ENCODE data around the gene PHYH. TPM values are rescaled to one million over a fixed set of nuclear protein-coding genes. Genes with fewer than 3 reads are reported as not detected.

PHYH gene
- total RNA-seq, 1 experiment from 2014 or later, result 22.5 TPM

DNA sequence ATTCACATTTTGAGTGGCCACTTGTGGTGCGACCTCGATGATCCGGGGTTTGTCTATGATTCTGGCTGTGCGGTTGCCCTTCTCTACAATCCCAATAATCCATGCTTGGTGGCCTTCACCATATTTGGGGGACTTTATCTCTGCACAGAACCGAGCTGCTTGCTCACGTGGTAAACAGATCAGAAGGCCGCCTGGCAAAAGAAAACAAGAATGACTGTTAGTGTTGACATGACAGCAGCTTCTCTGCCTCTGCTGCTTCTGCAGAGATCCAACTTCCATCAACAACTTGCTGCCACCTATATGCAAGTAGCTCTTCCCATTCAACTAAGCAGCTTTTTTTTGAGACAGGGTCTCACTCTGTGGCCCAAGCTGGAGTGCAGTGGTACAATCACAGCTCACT lies 19.3 kb upstream of the PHYH start:
- Mint-ChIP-seq H3K27me3 (ENCODE audit: low read depth) (no peaks in the 10 kb centered on the region), H3K4me3 (no peak overlapping the region), H3K27ac (peak overlapping the region; percentile 94), H3K36me3 (peaks cover 53% of the 10 kb centered on the region), H3K9me3 (no peaks in the 10 kb centered on the region), H3K4me1 (peaks cover 20% of the 10 kb centered on the region)
- no peak for DNase-seq (ENCODE audit: low spot score)
- TF ChIP-seq, protein P1, sequence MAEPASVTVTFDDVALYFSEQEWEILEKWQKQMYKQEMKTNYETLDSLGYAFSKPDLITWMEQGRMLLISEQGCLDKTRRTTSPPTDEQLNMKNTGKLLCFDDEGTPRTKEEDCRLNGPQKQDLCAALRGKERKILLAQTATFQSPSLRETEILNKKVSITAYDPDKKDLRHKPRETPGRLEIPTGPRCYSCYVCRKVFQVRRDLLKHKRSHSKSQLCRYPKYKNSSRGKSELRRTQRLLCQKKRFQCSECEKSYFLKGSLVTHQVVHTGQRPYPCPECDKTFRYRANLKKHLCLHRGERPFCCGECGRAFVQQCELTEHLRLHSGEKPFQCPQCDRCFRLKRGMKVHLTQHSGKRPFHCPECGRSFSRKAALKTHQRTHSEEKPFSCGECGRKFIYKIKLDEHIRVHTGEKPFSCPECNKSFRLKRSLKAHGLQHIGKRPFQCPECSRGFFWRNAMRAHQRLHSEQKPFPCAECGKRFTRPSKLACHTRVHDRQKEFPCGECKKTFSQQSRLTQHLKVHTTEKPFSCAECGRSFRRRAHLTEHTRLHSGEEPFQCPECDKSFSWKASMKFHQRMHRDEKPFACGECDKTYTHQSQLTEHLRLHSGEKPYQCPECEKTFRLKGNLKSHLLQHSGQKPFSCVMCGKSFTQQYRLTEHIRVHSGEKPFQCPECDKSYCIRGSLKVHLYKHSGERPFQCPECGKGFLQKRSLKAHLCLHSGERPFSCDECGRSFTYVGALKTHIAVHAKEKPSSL (CRISPR knock-in tag; conservative IDR thresholded peaks at IDR 0.05), result no peak
- TF ChIP-seq, protein P2, sequence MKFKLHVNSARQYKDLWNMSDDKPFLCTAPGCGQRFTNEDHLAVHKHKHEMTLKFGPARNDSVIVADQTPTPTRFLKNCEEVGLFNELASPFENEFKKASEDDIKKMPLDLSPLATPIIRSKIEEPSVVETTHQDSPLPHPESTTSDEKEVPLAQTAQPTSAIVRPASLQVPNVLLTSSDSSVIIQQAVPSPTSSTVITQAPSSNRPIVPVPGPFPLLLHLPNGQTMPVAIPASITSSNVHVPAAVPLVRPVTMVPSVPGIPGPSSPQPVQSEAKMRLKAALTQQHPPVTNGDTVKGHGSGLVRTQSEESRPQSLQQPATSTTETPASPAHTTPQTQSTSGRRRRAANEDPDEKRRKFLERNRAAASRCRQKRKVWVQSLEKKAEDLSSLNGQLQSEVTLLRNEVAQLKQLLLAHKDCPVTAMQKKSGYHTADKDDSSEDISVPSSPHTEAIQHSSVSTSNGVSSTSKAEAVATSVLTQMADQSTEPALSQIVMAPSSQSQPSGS (CRISPR knock-in tag; IDR thresholded peaks at IDR 0.05; ENCODE audit: borderline replicate concordance, low read depth), result no peak
- TF ChIP-seq CREM (CRISPR knock-in tag; IDR thresholded peaks at IDR 0.05) (no peak), ZNF121 (CRISPR knock-in tag; IDR thresholded peaks at IDR 0.05) (no peak), ETV6 (CRISPR knock-in tag; IDR thresholded peaks at IDR 0.05) (no peak), IRF2 (CRISPR knock-in tag; IDR thresholded peaks at IDR 0.05; ENCODE audit: borderline replicate concordance, low read depth) (no peak), KAT7 (CRISPR knock-in tag; IDR thresholded peaks at IDR 0.05; ENCODE audit: borderline replicate concordance) (no peak), HMGA2 (CRISPR knock-in tag; IDR thresholded peaks at IDR 0.05) (no peak), SMAD3 (CRISPR knock-in tag; IDR thresholded peaks at IDR 0.05; ENCODE audit: borderline replicate concordance) (no peak), TEAD1 (CRISPR knock-in tag; IDR thresholded peaks at IDR 0.05) (no peak), GTF2I (CRISPR knock-in tag; conservative IDR thresholded peaks at IDR 0.05) (no peak), ELF4 (CRISPR knock-in tag; IDR thresholded peaks at IDR 0.05; ENCODE audit: low read depth) (no peak), NFYB (CRISPR knock-in tag; conservative IDR thresholded peaks at IDR 0.05; ENCODE audit: low read depth) (no peak), ZNF671 (CRISPR knock-in tag; IDR thresholded peaks at IDR 0.05) (no peak), TEAD4 (CRISPR knock-in tag; IDR thresholded peaks at IDR 0.05) (no peak)
- TF ChIP-seq, protein P3, sequence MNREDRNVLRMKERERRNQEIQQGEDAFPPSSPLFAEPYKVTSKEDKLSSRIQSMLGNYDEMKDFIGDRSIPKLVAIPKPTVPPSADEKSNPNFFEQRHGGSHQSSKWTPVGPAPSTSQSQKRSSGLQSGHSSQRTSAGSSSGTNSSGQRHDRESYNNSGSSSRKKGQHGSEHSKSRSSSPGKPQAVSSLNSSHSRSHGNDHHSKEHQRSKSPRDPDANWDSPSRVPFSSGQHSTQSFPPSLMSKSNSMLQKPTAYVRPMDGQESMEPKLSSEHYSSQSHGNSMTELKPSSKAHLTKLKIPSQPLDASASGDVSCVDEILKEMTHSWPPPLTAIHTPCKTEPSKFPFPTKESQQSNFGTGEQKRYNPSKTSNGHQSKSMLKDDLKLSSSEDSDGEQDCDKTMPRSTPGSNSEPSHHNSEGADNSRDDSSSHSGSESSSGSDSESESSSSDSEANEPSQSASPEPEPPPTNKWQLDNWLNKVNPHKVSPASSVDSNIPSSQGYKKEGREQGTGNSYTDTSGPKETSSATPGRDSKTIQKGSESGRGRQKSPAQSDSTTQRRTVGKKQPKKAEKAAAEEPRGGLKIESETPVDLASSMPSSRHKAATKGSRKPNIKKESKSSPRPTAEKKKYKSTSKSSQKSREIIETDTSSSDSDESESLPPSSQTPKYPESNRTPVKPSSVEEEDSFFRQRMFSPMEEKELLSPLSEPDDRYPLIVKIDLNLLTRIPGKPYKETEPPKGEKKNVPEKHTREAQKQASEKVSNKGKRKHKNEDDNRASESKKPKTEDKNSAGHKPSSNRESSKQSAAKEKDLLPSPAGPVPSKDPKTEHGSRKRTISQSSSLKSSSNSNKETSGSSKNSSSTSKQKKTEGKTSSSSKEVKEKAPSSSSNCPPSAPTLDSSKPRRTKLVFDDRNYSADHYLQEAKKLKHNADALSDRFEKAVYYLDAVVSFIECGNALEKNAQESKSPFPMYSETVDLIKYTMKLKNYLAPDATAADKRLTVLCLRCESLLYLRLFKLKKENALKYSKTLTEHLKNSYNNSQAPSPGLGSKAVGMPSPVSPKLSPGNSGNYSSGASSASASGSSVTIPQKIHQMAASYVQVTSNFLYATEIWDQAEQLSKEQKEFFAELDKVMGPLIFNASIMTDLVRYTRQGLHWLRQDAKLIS (CRISPR knock-in tag; IDR thresholded peaks at IDR 0.05; ENCODE audit: borderline replicate concordance), result no peak
- TF ChIP-seq, protein P4, sequence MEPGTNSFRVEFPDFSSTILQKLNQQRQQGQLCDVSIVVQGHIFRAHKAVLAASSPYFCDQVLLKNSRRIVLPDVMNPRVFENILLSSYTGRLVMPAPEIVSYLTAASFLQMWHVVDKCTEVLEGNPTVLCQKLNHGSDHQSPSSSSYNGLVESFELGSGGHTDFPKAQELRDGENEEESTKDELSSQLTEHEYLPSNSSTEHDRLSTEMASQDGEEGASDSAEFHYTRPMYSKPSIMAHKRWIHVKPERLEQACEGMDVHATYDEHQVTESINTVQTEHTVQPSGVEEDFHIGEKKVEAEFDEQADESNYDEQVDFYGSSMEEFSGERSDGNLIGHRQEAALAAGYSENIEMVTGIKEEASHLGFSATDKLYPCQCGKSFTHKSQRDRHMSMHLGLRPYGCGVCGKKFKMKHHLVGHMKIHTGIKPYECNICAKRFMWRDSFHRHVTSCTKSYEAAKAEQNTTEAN (CRISPR knock-in tag; IDR thresholded peaks at IDR 0.05), result no peak
- TF ChIP-seq, protein P5, sequence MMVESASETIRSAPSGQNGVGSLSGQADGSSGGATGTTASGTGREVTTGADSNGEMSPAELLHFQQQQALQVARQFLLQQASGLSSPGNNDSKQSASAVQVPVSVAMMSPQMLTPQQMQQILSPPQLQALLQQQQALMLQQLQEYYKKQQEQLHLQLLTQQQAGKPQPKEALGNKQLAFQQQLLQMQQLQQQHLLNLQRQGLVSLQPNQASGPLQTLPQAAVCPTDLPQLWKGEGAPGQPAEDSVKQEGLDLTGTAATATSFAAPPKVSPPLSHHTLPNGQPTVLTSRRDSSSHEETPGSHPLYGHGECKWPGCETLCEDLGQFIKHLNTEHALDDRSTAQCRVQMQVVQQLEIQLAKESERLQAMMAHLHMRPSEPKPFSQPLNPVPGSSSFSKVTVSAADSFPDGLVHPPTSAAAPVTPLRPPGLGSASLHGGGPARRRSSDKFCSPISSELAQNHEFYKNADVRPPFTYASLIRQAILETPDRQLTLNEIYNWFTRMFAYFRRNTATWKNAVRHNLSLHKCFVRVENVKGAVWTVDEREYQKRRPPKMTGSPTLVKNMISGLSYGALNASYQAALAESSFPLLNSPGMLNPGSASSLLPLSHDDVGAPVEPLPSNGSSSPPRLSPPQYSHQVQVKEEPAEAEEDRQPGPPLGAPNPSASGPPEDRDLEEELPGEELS (CRISPR knock-in tag; IDR thresholded peaks at IDR 0.05), result no peak
- TF ChIP-seq, protein P6, sequence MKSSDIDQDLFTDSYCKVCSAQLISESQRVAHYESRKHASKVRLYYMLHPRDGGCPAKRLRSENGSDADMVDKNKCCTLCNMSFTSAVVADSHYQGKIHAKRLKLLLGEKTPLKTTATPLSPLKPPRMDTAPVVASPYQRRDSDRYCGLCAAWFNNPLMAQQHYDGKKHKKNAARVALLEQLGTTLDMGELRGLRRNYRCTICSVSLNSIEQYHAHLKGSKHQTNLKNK (CRISPR knock-in tag; IDR thresholded peaks at IDR 0.05), result no peak
- POLR2A ChIA-PET, result interaction anchor here (0.6 kb wide), 1 partner anchor 29 kb away, joined by 7 read pairs; no protein-coding TSS in a partner anchor
- CTCF ChIA-PET, result interaction anchor here (1.3 to 2.3 kb wide), 2 partner anchors 17 to 24 kb away, joined by 3 to 6 read pairs; no protein-coding TSS in a partner anchor
- ATAC-seq, result no peak

Measured in WTC11 (cell line).